Right lobe of liver (tissue), 4 donors: Measurements from ENCODE around the gene PURA.

Experiments
- CTCF ChIP-seq, 4 donors: fragments of 200-600 bp in 3 of 4; fragments of 450-650 bp in 1 of 4; IDR thresholded peaks; one replicate each; pipeline versions ENCODE4 v1.5.1 to v1.8.0; 2016 to 2022; ENCODE audit warnings: antibody characterized with exemption in 4 of 4, mild to moderate bottlenecking in 2 of 4
- POLR2A ChIP-seq: fragments of 450-650 bp; IDR thresholded peaks from one replicate; pipeline ENCODE4 v1.6.1; 2017; ENCODE audit warnings: antibody characterized with exemption, mild to moderate bottlenecking
- donor health status: DM: no; HTN: no; CAD: no.
- donor health status: DM: no; HTN: no; CAD: no.
- donor health status: DM: no; HTN: yes; CAD: no.

- no peak for TF ChIP-seq CTCF (IDR thresholded peaks at IDR 0.05)
- TF ChIP-seq POLR2A, result no peak
Measured at GRCh38 chr5:140134277-140134935, 20.5 kb downstream of the PURA start.
